Breast epithelium (tissue), 4 donors: ENCODE data around the gene KIAA0319L. TPM values are rescaled to one million over a fixed set of nuclear protein-coding genes. Genes with fewer than 3 reads are reported as not detected.
A peak's percentile ranks its signal among the peaks of the same experiment; 100 is the strongest.

Experiments used
- DNase-seq, 2 donors: peaks; one replicate each; pipeline ENCODE4 v3.0.0-alpha.2; 2019; ENCODE audit warnings: low spot score in 2 of 2
- H3K27ac ChIP-seq, 2 donors: fragments of 200-600 bp; sonication (generic) in 1 of 2; one replicate each; pipeline ENCODE4 v1.5.1; 2016 to 2019; ENCODE audit warnings: mild to moderate bottlenecking in 1 of 2
- H3K27me3 ChIP-seq, 2 donors: fragments of 200-600 bp; sonication (generic) in 1 of 2; one replicate each; pipeline versions ENCODE4 v1.5.1 to v1.6.0; 2017 to 2019; ENCODE audit warnings: control low read depth in 1 of 2, mild to moderate bottlenecking in 1 of 2
- H3K36me3 ChIP-seq: fragments of 200-600 bp; one replicate; pipeline ENCODE4 v1.5.1; 2019
- H3K4me1 ChIP-seq, 2 donors: fragments of 200-600 bp; sonication (generic); one replicate each; pipeline ENCODE4 v1.5.1; 2016 to 2019; ENCODE audit warnings: control low read depth in 1 of 2
- H3K4me3 ChIP-seq, 3 donors: fragments of 200-600 bp; sonication (generic); 1 replicate in 2 of 3; 2 replicates in 1 of 3; pipeline ENCODE4 v1.5.1; 2016 to 2019; ENCODE audit warnings: mild to moderate bottlenecking in 3 of 3, moderate library complexity in 2 of 3
- H3K9me3 ChIP-seq, 2 donors: fragments of 200-600 bp; sonication (generic) in 1 of 2; one replicate each; pipeline ENCODE4 v1.5.1; 2016 to 2019; ENCODE audit warnings: control low read depth in 1 of 2
- POLR2A ChIP-seq: fragments of 450-650 bp; IDR thresholded peaks from one replicate; pipeline ENCODE4 v1.6.1; 2016; ENCODE audit warnings: antibody characterized with exemption, mild to moderate bottlenecking, moderate library complexity
- POLR2AphosphoS5 ChIP-seq, 3 donors: sonication (generic); formaldehyde crosslinking; IDR thresholded peaks; one replicate each; pipeline ENCODE4 v1.6.1; 2017; ENCODE audit warnings: antibody characterized with exemption in 3 of 3
- intact Hi-C: fragments of 100-400 bp; cut with DNase I; formaldehyde crosslinking; loops from one replicate; pipeline ENCODE4 v1.15.1; 2023; ENCODE audit warnings: low total_unique reads
- total RNA-seq, 3 donors: library from RNA; depleted of rRNA; stranded (reverse); fragments of >200 nt; gene quantifications; one replicate each; pipeline ENCODE4 v1.1.0, GENCODE V29; 2016
- TF ChIP-seq, protein P1 (sequence below), 3 donors: fragments of 450-650 bp; IDR thresholded peaks; one replicate each; pipeline ENCODE4 v1.5.1; 2016 to 2017; ENCODE audit warnings: antibody characterized with exemption in 3 of 3, mild to moderate bottlenecking in 3 of 3, moderate library complexity in 3 of 3

The KIAA0319L gene
- total RNA-seq, 3 donors from 2014 or later: 49.0 to 104 (median 103) TPM

DNA sequence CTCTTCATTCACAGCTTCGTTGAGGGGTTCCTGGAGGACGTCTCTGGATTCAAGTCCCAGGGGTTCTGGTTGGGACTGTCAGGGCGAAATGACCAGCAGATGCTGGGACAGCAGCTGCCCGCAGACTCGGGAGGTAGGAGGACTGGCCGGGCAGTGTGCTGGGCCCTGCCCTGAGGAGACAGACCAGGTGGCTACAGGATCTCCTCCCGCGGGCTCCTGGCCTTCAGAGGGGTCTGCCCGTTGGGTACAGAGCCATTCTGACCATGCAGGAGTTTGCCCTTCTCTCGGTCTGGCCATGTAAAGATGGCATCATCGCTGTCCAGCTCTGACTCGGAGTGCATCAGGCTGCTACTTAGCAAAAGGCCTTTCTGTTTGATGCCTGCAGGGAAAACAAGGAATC is 122.5 kb downstream of the KIAA0319L start:
- no peak overlapping the region for H3K27ac ChIP-seq
- peaks cover 13% of the 10 kb centered on the region for H3K36me3 ChIP-seq
- TF ChIP-seq POLR2AphosphoS5 (IDR thresholded peaks at IDR 0.05) (no peak), POLR2A (no peak)
- TF ChIP-seq, protein P1, sequence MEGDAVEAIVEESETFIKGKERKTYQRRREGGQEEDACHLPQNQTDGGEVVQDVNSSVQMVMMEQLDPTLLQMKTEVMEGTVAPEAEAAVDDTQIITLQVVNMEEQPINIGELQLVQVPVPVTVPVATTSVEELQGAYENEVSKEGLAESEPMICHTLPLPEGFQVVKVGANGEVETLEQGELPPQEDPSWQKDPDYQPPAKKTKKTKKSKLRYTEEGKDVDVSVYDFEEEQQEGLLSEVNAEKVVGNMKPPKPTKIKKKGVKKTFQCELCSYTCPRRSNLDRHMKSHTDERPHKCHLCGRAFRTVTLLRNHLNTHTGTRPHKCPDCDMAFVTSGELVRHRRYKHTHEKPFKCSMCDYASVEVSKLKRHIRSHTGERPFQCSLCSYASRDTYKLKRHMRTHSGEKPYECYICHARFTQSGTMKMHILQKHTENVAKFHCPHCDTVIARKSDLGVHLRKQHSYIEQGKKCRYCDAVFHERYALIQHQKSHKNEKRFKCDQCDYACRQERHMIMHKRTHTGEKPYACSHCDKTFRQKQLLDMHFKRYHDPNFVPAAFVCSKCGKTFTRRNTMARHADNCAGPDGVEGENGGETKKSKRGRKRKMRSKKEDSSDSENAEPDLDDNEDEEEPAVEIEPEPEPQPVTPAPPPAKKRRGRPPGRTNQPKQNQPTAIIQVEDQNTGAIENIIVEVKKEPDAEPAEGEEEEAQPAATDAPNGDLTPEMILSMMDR (IDR thresholded peaks at IDR 0.05): no peak
- no peaks in the 10 kb centered on the region for H3K4me1 ChIP-seq
- intact Hi-C loops: no loop called here
- no peaks in the 10 kb centered on the region for H3K9me3 ChIP-seq
- H3K4me3 ChIP-seq: no peak overlapping the region
- DNase-seq: no peak
- H3K27me3 ChIP-seq: no peaks in the 10 kb centered on the region

DNA sequence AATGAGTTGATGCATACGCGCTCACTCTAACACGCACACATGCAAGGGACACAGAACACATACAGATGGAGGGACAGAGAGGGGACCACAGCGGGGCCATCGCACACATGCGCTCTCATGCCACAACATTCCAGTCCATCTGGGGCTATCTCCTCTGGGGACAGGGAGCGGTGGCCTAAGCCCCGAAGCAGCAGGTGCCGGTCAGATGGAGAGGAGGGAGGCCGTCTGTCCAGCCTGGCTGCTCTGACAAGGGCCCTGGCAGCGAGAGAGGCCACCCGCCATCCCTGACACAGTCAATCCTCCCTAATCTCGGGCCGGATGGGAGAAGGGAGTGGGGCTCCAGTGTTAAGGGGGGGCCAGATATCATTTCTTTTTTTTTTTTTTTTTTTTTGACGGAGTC is 123.5 kb downstream of the KIAA0319L start:
- Histone ChIP-seq H3K27me3 (no peaks in the 10 kb centered on the region), H3K27ac (no peak overlapping the region), H3K4me3 (no peak overlapping the region), H3K9me3 (no peaks in the 10 kb centered on the region), H3K4me1 (no peaks in the 10 kb centered on the region), H3K36me3 (peaks cover 13% of the 10 kb centered on the region)
- no peak for DNase-seq
- intact Hi-C loops: no loop called here
- TF ChIP-seq, protein P1 (IDR thresholded peaks at IDR 0.05): no peak
- no peak for TF ChIP-seq POLR2AphosphoS5 (IDR thresholded peaks at IDR 0.05)
- no peak for TF ChIP-seq POLR2A

DNA sequence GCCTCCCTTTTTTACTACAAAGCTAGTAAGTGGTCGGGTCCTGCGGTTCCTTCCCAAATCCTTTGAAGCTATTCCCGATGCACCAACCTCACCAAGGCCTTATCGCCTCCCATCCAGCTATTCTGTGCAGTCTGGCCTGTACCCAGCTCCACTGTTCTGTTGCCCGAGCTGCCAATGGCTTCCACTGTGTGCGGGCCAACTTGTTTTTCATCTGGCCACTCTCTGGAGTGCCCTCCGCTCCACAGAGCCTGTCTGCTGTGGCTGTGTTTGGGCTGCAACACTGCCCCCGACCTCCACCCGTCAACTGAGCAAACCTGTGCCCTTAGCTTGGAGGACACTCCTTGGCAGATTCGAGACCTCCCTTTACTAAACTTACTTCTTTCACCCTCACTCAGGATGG is 125.0 kb downstream of the KIAA0319L start:
- Histone ChIP-seq H3K27ac (no peak overlapping the region), H3K27me3 (no peaks in the 10 kb centered on the region), H3K36me3 (peaks cover 13% of the 10 kb centered on the region), H3K4me1 (no peaks in the 10 kb centered on the region), H3K9me3 (no peaks in the 10 kb centered on the region), H3K4me3 (no peak overlapping the region)
- no peak for DNase-seq
- TF ChIP-seq, protein P1 (IDR thresholded peaks at IDR 0.05): no peak
- intact Hi-C loops: no loop called here

DNA sequence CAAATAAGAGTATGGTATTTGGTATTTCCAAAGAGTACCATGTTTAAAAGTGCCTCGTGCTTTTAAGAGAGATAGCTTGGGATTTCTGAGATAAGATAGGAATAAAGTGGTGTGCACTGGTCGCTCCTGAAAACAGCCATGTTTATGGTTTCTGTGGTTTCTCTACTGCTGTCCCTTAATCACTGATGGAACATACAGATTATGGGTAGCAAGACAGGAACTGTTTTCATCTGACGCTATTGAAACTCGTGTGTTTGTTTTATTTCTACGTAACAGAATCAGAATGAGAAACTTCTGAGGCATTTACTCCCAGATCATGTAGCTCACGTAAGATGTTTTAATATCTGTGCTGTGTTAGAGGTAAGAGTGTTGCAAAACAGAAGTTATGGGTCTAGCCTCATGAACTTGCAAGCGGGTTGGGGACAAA is 126.0 kb downstream of the KIAA0319L start:
- TF ChIP-seq, protein P1 (IDR thresholded peaks at IDR 0.05): no peak
- TF ChIP-seq POLR2AphosphoS5 (IDR thresholded peaks at IDR 0.05) (no peak), POLR2A (no peak)
- Histone ChIP-seq H3K36me3 (peaks cover 11% of the 10 kb centered on the region), H3K4me3 (no peak overlapping the region), H3K27ac (peak overlapping the region in 1 of 2 donors; percentile 25), H3K9me3 (no peaks in the 10 kb centered on the region), H3K27me3 (no peaks in the 10 kb centered on the region), H3K4me1 (no peaks in the 10 kb centered on the region)
- intact Hi-C loops: no loop called here
- no peak for DNase-seq

DNA sequence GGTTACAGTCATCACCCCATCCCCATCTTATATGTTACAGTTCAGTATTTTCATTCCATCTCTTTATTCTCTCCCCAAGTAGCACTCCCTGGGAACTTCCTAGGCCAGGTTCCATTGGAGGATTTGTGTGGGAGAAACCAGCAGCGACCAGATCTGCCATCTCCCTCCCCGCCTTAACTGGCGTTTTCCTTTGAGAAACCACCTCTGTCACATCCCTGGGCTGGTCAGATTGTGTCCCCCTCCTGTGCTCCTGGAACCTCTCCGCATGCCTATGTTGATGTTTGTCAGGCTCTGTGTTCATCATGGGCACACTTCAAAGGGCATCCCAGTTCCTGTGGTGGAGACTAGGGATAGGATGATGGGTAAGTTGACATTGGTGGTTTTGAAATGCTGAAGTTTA is 126.4 kb downstream of the KIAA0319L start:
- no peaks in the 10 kb centered on the region for H3K27me3 ChIP-seq
- H3K27ac ChIP-seq: no peak overlapping the region
- intact Hi-C loops: no loop called here
- peaks cover 9% of the 10 kb centered on the region for H3K36me3 ChIP-seq
- H3K4me3 ChIP-seq: no peak overlapping the region
- no peaks in the 10 kb centered on the region for H3K4me1 ChIP-seq
- DNase-seq: no peak
- TF ChIP-seq POLR2AphosphoS5 (IDR thresholded peaks at IDR 0.05) (no peak), POLR2A (no peak)
- TF ChIP-seq, protein P1 (IDR thresholded peaks at IDR 0.05): no peak
- H3K9me3 ChIP-seq: no peaks in the 10 kb centered on the region
